B cell (primary cell): ENCODE data around the gene CD55.

Experiments
- CTCF ChIP-seq: fragments of 200-600 bp; IDR thresholded peaks from one replicate; pipeline ENCODE4 v1.8.0; 2022; ENCODE audit warnings: antibody characterized with exemption, mild to moderate bottlenecking
- EZH2 ChIP-seq: IDR thresholded peaks from 2 replicates; pipeline ENCODE4 v1.6.1; 2012; ENCODE audit warnings: borderline replicate concordance, low read depth, mild to moderate bottlenecking, moderate library complexity, low read length; ENCODE audit not compliant: insufficient read depth, poor library complexity, severe bottlenecking

- TF ChIP-seq CTCF (no peak), EZH2 (no peak)
Measured at GRCh38 chr1:207343675-207344074, 22.2 kb downstream of the CD55 start.
